Adrenal gland (tissue), 5 donors: Measurements from ENCODE around the gene MYCBP2.

Source experiments
- CTCF ChIP-seq, 6 experiments: fragments of 450-650 bp in 4 of 6; fragments of 200-600 bp in 2 of 6; sonication (generic) in 1 of 6; IDR thresholded peaks; 1 replicate in 5 of 6; 2 replicates in 1 of 6; pipeline versions ENCODE4 v1.5.1 to v1.8.0; 2016 to 2021; ENCODE audit warnings: antibody characterized with exemption in 6 of 6, mild to moderate bottlenecking in 2 of 6, moderate library complexity in 1 of 6
- POLR2A ChIP-seq, 2 donors: fragments of 450-650 bp; IDR thresholded peaks; one replicate each; pipeline ENCODE4 v1.6.1; 2017; ENCODE audit warnings: antibody characterized with exemption in 2 of 2, mild to moderate bottlenecking in 2 of 2, moderate library complexity in 1 of 2
- donor health status: DM: no; HTN: no; CAD: no.

- TF ChIP-seq CTCF (IDR thresholded peaks at IDR 0.05) (no peak), POLR2A (IDR thresholded peaks at IDR 0.05) (no peak)
Observed at GRCh38 chr13:77031656-77032243, 295.1 kb downstream of the MYCBP2 start.
